H9 (cell line): ENCODE data around the gene TBC1D8. TPM values are rescaled to one million over a fixed set of nuclear protein-coding genes. Genes with fewer than 3 reads are reported as not detected.

Source experiments
- DNase-seq: peaks from one replicate; pipeline ENCODE4 v3.0.0-alpha.2; 2017
- H2AFZ ChIP-seq: one replicate; pipeline ENCODE4 v1.6.1; 2013; ENCODE audit warnings: mild to moderate bottlenecking, low read length, control low read depth, moderate library complexity
- H2AK5ac ChIP-seq: 2 replicates; pipeline ENCODE4 v1.6.1; 2013; ENCODE audit warnings: low read length, control low read depth, mixed read lengths; ENCODE audit not compliant: insufficient read length
- H2BK120ac ChIP-seq: one replicate; pipeline ENCODE4 v1.6.1; 2013; ENCODE audit warnings: low read depth, mild to moderate bottlenecking, low read length, control low read depth, inconsistent platforms; ENCODE audit not compliant: poor library complexity, severe bottlenecking
- H2BK12ac ChIP-seq: 2 replicates; pipeline ENCODE4 v1.6.1; 2013; ENCODE audit warnings: low read length, control low read depth, mixed read lengths, low read depth; ENCODE audit not compliant: insufficient read length
- H2BK15ac ChIP-seq: 2 replicates; pipeline ENCODE4 v1.6.1; 2013; ENCODE audit warnings: low read depth, low read length, control low read depth
- H2BK20ac ChIP-seq: one replicate; pipeline ENCODE4 v1.6.1; 2013; ENCODE audit warnings: low read depth, mild to moderate bottlenecking, low read length, control low read depth, inconsistent platforms; ENCODE audit not compliant: poor library complexity, severe bottlenecking
- H2BK5ac ChIP-seq: 2 replicates; pipeline ENCODE4 v1.6.1; 2013; ENCODE audit warnings: low read length, control low read depth, mixed read lengths; ENCODE audit not compliant: insufficient read length
- H3K14ac ChIP-seq: 2 replicates; pipeline ENCODE4 v1.6.1; 2013; ENCODE audit warnings: low read length, control low read depth; ENCODE audit not compliant: insufficient read depth
- H3K18ac ChIP-seq: 2 replicates; pipeline ENCODE4 v1.6.1; 2013; ENCODE audit warnings: low read depth, mild to moderate bottlenecking, mixed read lengths, low read length, control low read depth; ENCODE audit not compliant: insufficient read length
- H3K23ac ChIP-seq: 2 replicates; pipeline ENCODE4 v1.6.1; 2013; ENCODE audit warnings: low read length, control low read depth, mixed read lengths, low read depth; ENCODE audit not compliant: insufficient read length
- H3K23me2 ChIP-seq: 2 replicates; pipeline ENCODE4 v1.6.1; 2013; ENCODE audit warnings: low read depth, mild to moderate bottlenecking, mixed read lengths, low read length, control low read depth; ENCODE audit not compliant: insufficient read length, poor library complexity, severe bottlenecking
- H3K27ac ChIP-seq: 2 replicates; pipeline ENCODE4 v1.5.1; 2013; ENCODE audit warnings: low read length, control low read depth, mixed read lengths, low read depth; ENCODE audit not compliant: insufficient read length
- H3K27me3 ChIP-seq: 2 replicates; pipeline ENCODE4 v1.6.1; 2013; ENCODE audit warnings: low read length, control low read depth, inconsistent platforms; ENCODE audit not compliant: insufficient read depth
- H3K4ac ChIP-seq: 2 replicates; pipeline ENCODE4 v1.6.1; 2013; ENCODE audit warnings: low read depth, mild to moderate bottlenecking, control low read depth, inconsistent platforms, low read length, moderate library complexity
- H3K4me1 ChIP-seq: 2 replicates; pipeline ENCODE4 v1.6.1; 2013; ENCODE audit warnings: low read length, control low read depth, inconsistent platforms; ENCODE audit not compliant: insufficient read depth
- H3K4me2 ChIP-seq: 2 replicates; pipeline ENCODE4 v1.6.1; 2013; ENCODE audit warnings: low read length, control low read depth, mixed read lengths; ENCODE audit not compliant: insufficient read length, insufficient read depth
- H3K56ac ChIP-seq: 2 replicates; pipeline ENCODE4 v1.6.1; 2013; ENCODE audit warnings: low read depth, mild to moderate bottlenecking, mixed read lengths, low read length, control low read depth; ENCODE audit not compliant: insufficient read length
- H3K79me1 ChIP-seq: 2 replicates; pipeline ENCODE4 v1.6.1; 2013; ENCODE audit warnings: low read depth, mild to moderate bottlenecking, moderate library complexity, low read length, control low read depth, inconsistent platforms; ENCODE audit not compliant: insufficient read depth, poor library complexity, severe bottlenecking
- H3K79me2 ChIP-seq: 2 replicates; pipeline ENCODE4 v1.6.1; 2013; ENCODE audit warnings: low read length, control low read depth, inconsistent platforms; ENCODE audit not compliant: insufficient read depth
- H3K9ac ChIP-seq: 2 replicates; pipeline ENCODE4 v1.6.1; 2013; ENCODE audit warnings: low read length, control low read depth, mixed read lengths; ENCODE audit not compliant: insufficient read length; ENCODE audit errors: extremely low read depth
- H3K9me3 ChIP-seq: one replicate; pipeline ENCODE4 v1.6.1; 2013; ENCODE audit warnings: low read depth, low read length, inconsistent platforms; ENCODE audit not compliant: control insufficient read depth
- H3T11ph ChIP-seq: one replicate; pipeline ENCODE4 v1.6.1; 2013; ENCODE audit warnings: mild to moderate bottlenecking, low read length, control low read depth, inconsistent platforms
- H4K20me1 ChIP-seq: one replicate; pipeline ENCODE4 v1.6.1; 2013; ENCODE audit not compliant: control insufficient read depth, insufficient read length, insufficient read depth
- H4K5ac ChIP-seq: 2 replicates; pipeline ENCODE4 v1.6.1; 2013; ENCODE audit warnings: low read depth, mild to moderate bottlenecking, mixed read lengths, low read length, control low read depth; ENCODE audit not compliant: insufficient read length
- H4K8ac ChIP-seq: replicated peaks from 2 replicates; pipeline ENCODE4 v1.6.1; 2013; ENCODE audit warnings: low read length, control low read depth, mixed read lengths, low read depth; ENCODE audit not compliant: insufficient read length
- H4K91ac ChIP-seq: 2 replicates; pipeline ENCODE4 v1.6.1; 2013; ENCODE audit warnings: low read depth, mild to moderate bottlenecking, moderate library complexity, mixed read lengths, low read length, control low read depth; ENCODE audit not compliant: insufficient read length
- H3K27ac Mint-ChIP-seq, 3 experiments: 2 replicates in 2 of 3; 3 replicates in 1 of 3; pipeline ENCODE4 v1.8.0; 2020 to 2021; ENCODE audit warnings: mixed read lengths in 3 of 3, mild to moderate bottlenecking in 1 of 3, moderate library complexity in 1 of 3
- H3K27me3 Mint-ChIP-seq: 2 replicates; pipeline ENCODE4 v1.8.0; 2021; ENCODE audit warnings: low read depth, mild to moderate bottlenecking, moderate library complexity, mixed read lengths
- H3K36me3 Mint-ChIP-seq, 3 experiments: 2 replicates in 2 of 3; 3 replicates in 1 of 3; pipeline ENCODE4 v1.8.0; 2020 to 2021; ENCODE audit warnings: low read depth in 3 of 3, mixed read lengths in 3 of 3; ENCODE audit not compliant: insufficient read depth in 1 of 3
- H3K4me1 Mint-ChIP-seq, 2 experiments: 2 replicates each; pipeline ENCODE4 v1.8.0; 2020; ENCODE audit warnings: mixed read lengths in 2 of 2
- H3K4me3 Mint-ChIP-seq, 2 experiments: 2 replicates in 1 of 2; 3 replicates in 1 of 2; pipeline ENCODE4 v1.8.0; 2020 to 2021; ENCODE audit warnings: mild to moderate bottlenecking in 2 of 2, mixed read lengths in 2 of 2, moderate library complexity in 1 of 2
- H3K9me3 Mint-ChIP-seq, 2 experiments: 2 replicates in 1 of 2; 3 replicates in 1 of 2; pipeline ENCODE4 v1.8.0; 2020; ENCODE audit warnings: mild to moderate bottlenecking in 2 of 2, mixed read lengths in 2 of 2, moderate library complexity in 1 of 2
- CTCF ChIP-seq: fragments of 200-600 bp; sonication (generic); conservative IDR thresholded peaks from 3 replicates; pipeline ENCODE4 v1.8.0; 2021; ENCODE audit warnings: antibody characterized with exemption, mild to moderate bottlenecking
- WGBS: extraction: QIAGEN DNeasy Blood & Tissue Kit; methylation state at CpG from one replicate; pipeline ENCODE4 v1.1.7; 2013; ENCODE audit warnings: missing lambda C conversion rate, low lambda C conversion rate, mixed read lengths; ENCODE audit not compliant: insufficient read length; ENCODE audit errors: extremely low coverage; 5-methylcytosine and 5-hydroxymethylcytosine counted together
- total RNA-seq: library from RNA; stranded (reverse); gene quantifications from 2 replicates; pipeline ENCODE4 v1.2.1, GENCODE V29; 2021

Gene TBC1D8
- total RNA-seq, 1 experiment from 2014 or later: 16.6 TPM

DNA sequence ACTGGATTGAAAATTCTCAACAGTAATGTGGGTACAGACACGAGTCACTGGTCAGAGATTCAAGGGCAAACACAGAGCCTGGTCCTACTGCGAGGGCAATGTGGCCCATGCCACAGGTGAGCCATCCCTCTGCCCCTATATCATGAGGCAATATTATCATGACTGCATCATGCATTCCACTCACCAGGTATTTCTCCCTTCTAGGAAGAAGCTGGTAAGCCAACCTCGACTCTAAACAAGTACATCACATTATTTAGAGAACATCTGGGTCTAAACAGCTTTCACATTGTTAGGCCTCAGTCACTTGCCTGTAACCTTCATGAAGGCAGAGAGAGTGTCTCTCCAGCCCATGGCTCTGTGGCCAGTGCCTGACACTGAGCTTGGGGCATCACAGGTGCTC lies 163.6 kb downstream of the TBC1D8 start:
- H3K14ac ChIP-seq: no peak overlapping the region
- no peak overlapping the region for H4K91ac ChIP-seq
- Mint-ChIP-seq H3K4me3 (no peak overlapping the region), H3K4me1 (peaks cover 4 to 16% of the 10 kb centered on the region in 2 experiments), H3K27me3 (peaks cover 2% of the 10 kb centered on the region; the same call in 1 of the 2 replicates), H3K9me3 (no peaks in the 10 kb centered on the region; a peak in 1 of 5 replicates), H3K27ac (0 out of 7 replicates have a peak overlapping the region, but pooled peaks of 1 of the 3 experiments have one; percentile 31), H3K36me3 (no peaks in the 10 kb centered on the region; a peak in 1 of 7 replicates)
- no peaks in the 10 kb centered on the region for H3K27me3 ChIP-seq
- H3K9me3 ChIP-seq: no peaks in the 10 kb centered on the region
- H2BK15ac ChIP-seq: no peak overlapping the region
- H3K79me2 ChIP-seq: no peaks in the 10 kb centered on the region
- TF ChIP-seq CTCF: no peak
- H3K79me1 ChIP-seq: no peaks in the 10 kb centered on the region
- H3K4me2 ChIP-seq: no peak overlapping the region
- no peak overlapping the region for H4K5ac ChIP-seq
- no peak overlapping the region for H2BK120ac ChIP-seq
- no peak overlapping the region for H2AK5ac ChIP-seq
- H3K27ac ChIP-seq: no peak overlapping the region
- no peak overlapping the region for H3K9ac ChIP-seq
- no peak overlapping the region for H3K4ac ChIP-seq
- DNase-seq: no peak
- no peak overlapping the region for H4K8ac ChIP-seq
- no peak overlapping the region for H3K56ac ChIP-seq
- no peak overlapping the region for H2BK20ac ChIP-seq
- no peak overlapping the region for H3K18ac ChIP-seq
- H3K4me1 ChIP-seq: no peaks in the 10 kb centered on the region
- no peak overlapping the region for H2BK12ac ChIP-seq
- no peaks in the 10 kb centered on the region for H3K23me2 ChIP-seq
- no peak overlapping the region for H2BK5ac ChIP-seq
- no peak overlapping the region for H2AFZ ChIP-seq
- H3T11ph ChIP-seq: no peak overlapping the region
- H4K20me1 ChIP-seq: peaks cover 5% of the 10 kb centered on the region
- no peak overlapping the region for H3K23ac ChIP-seq
- WGBS: no CpG with 5 or more reads among the region's 3 CpGs
